H1 (cell line): Measurements from ENCODE around the gene DENND1A. TPM values are rescaled to one million over a fixed set of nuclear protein-coding genes. Genes with fewer than 3 reads are reported as not detected.

Source experiments
- BRCA1 ChIP-seq: IDR thresholded peaks from 2 replicates; pipeline ENCODE4 v1.6.1; 2012; ENCODE audit warnings: low read depth, low read length, improper control_type of control experiment
- CHD7 ChIP-seq: fragments of 300-600 bp; sonication (generic); IDR thresholded peaks from 2 replicates; pipeline ENCODE4 v1.7.1; 2012; ENCODE audit warnings: low read length, moderate library complexity, mild to moderate bottlenecking, inconsistent platforms; ENCODE audit not compliant: insufficient replicate concordance
- CREB1 ChIP-seq: IDR thresholded peaks from 2 replicates; pipeline ENCODE4 v1.6.1; 2012; ENCODE audit warnings: inconsistent platforms
- CTCF ChIP-seq, 3 experiments: IDR thresholded peaks; 1 replicate in 2 of 3; 2 replicates in 1 of 3; pipeline versions ENCODE4 v1.5.1 to v1.6.1; 2011; ENCODE audit warnings: low read length in 3 of 3, mild to moderate bottlenecking in 3 of 3, inconsistent platforms in 2 of 3, low read depth in 1 of 3, moderate library complexity in 1 of 3; ENCODE audit not compliant: insufficient read depth in 1 of 3; ENCODE audit errors: control extremely low read depth in 1 of 3
- RBBP5 ChIP-seq: IDR thresholded peaks from 2 replicates; pipeline ENCODE4 v1.7.1; 2012; ENCODE audit warnings: low read depth, mild to moderate bottlenecking, inconsistent platforms, low read length, moderate library complexity, borderline replicate concordance
- RXRA ChIP-seq: IDR thresholded peaks from 2 replicates; pipeline ENCODE4 v1.6.1; 2011; ENCODE audit warnings: low read depth, mild to moderate bottlenecking, low read length, moderate library complexity; ENCODE audit not compliant: insufficient read depth
- SP1 ChIP-seq: IDR thresholded peaks from 2 replicates; pipeline ENCODE4 v1.6.1; 2011; ENCODE audit warnings: low read depth, low read length
- TCF12 ChIP-seq: IDR thresholded peaks from 2 replicates; pipeline ENCODE4 v1.6.1; 2011; ENCODE audit warnings: low read depth, mild to moderate bottlenecking, low read length
- polyA plus RNA-seq, 7 experiments: library from polyadenylated mRNA; depleted of rRNA in 3 of 7; stranded (reverse) in 5 of 7; unstranded in 2 of 7; fragments of >200 nt in 5 of 7; fragments of 200-250 nt in 2 of 7; gene quantifications; 1 replicate in 5 of 7; 2 replicates in 1 of 7; 4 replicates in 1 of 7; pipeline versions ENCODE4 v1.2.1 to v1.2.3, GENCODE V29; 2011 to 2013; ENCODE audit warnings: missing spikeins in 2 of 7, mixed read lengths in 2 of 7
- total RNA-seq: library from RNA; stranded (reverse); fragmentation: NEBNext Ultra II Directional; extraction: Animal tissue kit (Norgen Biotek cat#: 25700); gene quantifications from 2 replicates; pipeline ENCODE4 v1.2.1, GENCODE V29; 2021

Gene DENND1A
- total and polyA plus RNA-seq, 2 of the 8 experiments (the other 6 are each of a cell fraction or from before 2014, with no cell fraction given) = 24.1 to 26.4 TPM

GRCh38 chr9:123382653-123383511 lies 547.0 kb downstream of the DENND1A start (continued):
- TF ChIP-seq CHD7 = no peak
- no peak for TF ChIP-seq TCF12
- no peak for TF ChIP-seq RXRA
- TF ChIP-seq SP1 = no peak
- TF ChIP-seq CTCF (IDR thresholded peaks at IDR 0.05; ENCODE audit: control extremely low read depth in 1 of 3, insufficient read depth in 1 of 3, low read depth in 1 of 3, low read length in 3 of 3) = no peak
- TF ChIP-seq BRCA1 = no peak
- TF ChIP-seq CREB1 = no peak
- TF ChIP-seq RBBP5 = no peak
